Suprapubic skin (tissue), 4 donors: ENCODE data around the gene FAXDC2.

Source experiments
- EP300 ChIP-seq: sonication (generic); formaldehyde crosslinking; IDR thresholded peaks from one replicate; pipeline ENCODE4 v1.6.1; 2017; ENCODE audit warnings: antibody characterized with exemption
- POLR2A ChIP-seq, 2 donors: fragments of 450-650 bp; IDR thresholded peaks; one replicate each; pipeline ENCODE4 v1.6.1; 2017; ENCODE audit warnings: antibody characterized with exemption in 2 of 2, mild to moderate bottlenecking in 2 of 2, moderate library complexity in 2 of 2
- POLR2AphosphoS5 ChIP-seq, 3 donors: sonication (generic); formaldehyde crosslinking; IDR thresholded peaks; one replicate each; pipeline ENCODE4 v1.6.1; 2017; ENCODE audit warnings: antibody characterized with exemption in 3 of 3
- TF ChIP-seq, protein P1 (sequence below), 2 donors: fragments of 200-600 bp in 1 of 2; fragments of 450-650 bp in 1 of 2; sonication (generic) in 1 of 2; IDR thresholded peaks; one replicate each; pipeline ENCODE4 v1.5.1; 2016 to 2019; ENCODE audit warnings: antibody characterized with exemption in 2 of 2, mild to moderate bottlenecking in 1 of 2, moderate library complexity in 1 of 2

GRCh38 chr5:154858972-154859871 is 8.8 kb upstream of the FAXDC2 start:
- TF ChIP-seq, protein P1, sequence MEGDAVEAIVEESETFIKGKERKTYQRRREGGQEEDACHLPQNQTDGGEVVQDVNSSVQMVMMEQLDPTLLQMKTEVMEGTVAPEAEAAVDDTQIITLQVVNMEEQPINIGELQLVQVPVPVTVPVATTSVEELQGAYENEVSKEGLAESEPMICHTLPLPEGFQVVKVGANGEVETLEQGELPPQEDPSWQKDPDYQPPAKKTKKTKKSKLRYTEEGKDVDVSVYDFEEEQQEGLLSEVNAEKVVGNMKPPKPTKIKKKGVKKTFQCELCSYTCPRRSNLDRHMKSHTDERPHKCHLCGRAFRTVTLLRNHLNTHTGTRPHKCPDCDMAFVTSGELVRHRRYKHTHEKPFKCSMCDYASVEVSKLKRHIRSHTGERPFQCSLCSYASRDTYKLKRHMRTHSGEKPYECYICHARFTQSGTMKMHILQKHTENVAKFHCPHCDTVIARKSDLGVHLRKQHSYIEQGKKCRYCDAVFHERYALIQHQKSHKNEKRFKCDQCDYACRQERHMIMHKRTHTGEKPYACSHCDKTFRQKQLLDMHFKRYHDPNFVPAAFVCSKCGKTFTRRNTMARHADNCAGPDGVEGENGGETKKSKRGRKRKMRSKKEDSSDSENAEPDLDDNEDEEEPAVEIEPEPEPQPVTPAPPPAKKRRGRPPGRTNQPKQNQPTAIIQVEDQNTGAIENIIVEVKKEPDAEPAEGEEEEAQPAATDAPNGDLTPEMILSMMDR (IDR thresholded peaks at IDR 0.05), result no peak
- TF ChIP-seq POLR2A (IDR thresholded peaks at IDR 0.05), result no peak
- no peak for TF ChIP-seq EP300
- TF ChIP-seq POLR2AphosphoS5 (IDR thresholded peaks at IDR 0.05), result no peak
